Endothelial cell of hepatic sinusoid (primary cell): ENCODE results near the gene TMEM273.

Source experiments
- in situ Hi-C: cut with HindIII; loops from 2 replicates; pipeline ENCODE4 v1.10.0; 2017; ENCODE audit warnings: low sequenced_read_pairs

Gene TMEM273

DNA sequence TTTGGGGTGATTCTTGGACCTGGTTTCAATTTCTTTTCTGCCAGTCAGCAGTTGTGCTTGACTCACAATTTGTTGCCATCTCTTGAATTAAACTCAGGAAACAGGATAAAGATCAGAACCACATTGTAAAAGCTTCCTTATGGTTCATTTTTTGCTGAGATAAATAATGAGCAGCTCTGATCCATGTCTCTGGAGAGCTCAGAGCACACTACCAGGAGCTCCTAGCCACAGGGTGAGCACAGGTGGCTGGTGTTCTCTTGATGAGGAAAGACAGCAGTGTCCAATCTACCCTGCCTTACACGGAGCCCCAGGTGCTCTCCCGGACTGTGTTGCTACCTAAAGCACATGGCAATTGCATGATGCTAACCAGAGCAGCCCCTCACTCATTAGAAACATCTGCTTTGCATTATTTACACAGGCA lies 37.2 kb downstream of the TMEM273 start:
- in situ Hi-C loops: no loop called here

DNA sequence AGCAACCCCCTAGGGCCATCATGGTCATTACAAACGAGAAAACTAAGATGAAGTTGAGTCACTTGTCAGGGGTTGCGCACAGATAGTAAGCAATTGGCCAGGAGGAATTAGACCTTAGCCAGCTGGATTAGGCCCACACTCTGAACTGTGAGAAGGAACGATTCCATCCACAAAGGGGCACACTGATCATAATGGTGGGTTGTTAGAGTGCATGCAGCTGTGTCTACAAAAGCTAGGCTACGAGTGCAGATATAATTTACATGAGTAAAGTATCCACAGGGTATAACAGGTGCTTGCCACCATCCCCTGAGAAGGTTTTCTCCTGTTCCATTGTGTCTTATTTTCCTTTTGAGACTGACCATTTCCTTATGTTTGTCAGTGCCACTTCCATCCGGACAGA lies 37.8 kb downstream of the TMEM273 start:
- in situ Hi-C loops: no loop called here

DNA sequence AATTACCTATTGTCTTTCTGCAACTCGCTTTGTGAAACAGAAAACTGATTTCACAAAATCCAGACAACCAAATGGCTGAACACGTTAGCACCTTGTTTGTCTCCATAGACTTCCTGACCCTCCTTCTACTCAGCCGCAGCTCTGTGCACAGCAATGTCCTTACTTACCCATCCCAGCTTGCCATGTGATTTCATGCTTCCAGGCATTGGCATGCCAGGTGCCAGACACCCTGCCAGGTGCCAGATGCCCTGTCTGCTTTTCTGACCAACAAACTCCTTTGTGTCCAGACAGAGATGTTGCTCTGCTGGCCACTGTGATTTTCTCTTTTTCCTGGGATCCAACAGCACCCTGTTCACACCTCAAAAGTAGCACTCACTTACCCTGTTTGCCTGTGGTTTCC lies 38.3 kb downstream of the TMEM273 start:
- in situ Hi-C loops: loop anchor here (5.0 kb wide), 1 partner anchor 68 kb away; no protein-coding TSS in a partner anchor

DNA sequence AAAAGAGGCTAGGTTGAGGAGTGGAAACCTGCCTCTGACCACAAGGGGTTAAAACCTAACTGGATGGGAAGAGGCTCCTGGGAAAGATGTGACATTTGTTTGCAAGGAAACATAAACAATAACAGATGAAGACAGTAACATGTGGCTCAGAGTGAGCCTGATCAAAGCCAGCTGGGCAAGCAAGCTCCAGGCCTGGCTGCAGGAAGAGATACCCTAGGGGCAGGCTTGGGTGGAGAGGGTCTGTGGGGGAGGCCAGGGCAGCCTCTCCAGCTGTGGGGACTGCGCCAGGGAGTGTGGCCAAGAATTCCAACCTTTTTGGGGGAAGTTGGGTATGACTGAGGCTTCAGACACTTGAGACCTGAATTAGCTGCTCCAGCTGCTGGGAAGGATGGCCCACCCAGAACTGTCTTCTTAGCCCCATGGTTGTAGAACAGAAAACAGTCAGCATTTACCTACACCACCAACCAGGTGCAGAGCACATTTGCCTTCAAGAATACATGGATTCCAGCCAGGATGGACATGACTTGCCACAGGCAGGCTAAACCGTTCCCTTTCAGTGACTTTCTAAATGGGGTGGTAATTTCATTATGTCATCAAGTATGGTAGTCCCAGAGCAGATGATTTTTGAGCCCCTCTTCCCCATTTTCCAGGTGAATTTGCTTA lies 44.0 kb downstream of the TMEM273 start:
- in situ Hi-C loops: no loop called here

DNA sequence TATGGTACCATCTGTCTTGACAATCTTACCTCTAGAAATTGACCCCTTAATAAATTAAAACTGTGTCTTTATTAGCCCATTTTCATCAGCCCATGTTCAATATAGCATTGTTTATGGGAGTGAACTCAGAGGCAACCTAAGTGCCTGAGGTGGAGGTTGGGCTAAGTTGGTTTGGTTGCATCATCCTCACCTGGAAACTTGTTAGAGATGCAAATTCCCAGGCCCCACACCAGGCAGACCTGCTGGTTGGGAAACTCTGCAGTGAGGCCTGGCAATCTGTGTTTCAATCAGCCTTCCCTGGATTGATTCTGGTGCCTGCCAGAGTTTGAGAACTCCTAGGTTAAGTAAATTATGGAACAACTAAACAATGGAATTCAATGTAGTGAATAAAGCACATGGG lies 44.9 kb downstream of the TMEM273 start:
- in situ Hi-C loops: no loop called here

DNA sequence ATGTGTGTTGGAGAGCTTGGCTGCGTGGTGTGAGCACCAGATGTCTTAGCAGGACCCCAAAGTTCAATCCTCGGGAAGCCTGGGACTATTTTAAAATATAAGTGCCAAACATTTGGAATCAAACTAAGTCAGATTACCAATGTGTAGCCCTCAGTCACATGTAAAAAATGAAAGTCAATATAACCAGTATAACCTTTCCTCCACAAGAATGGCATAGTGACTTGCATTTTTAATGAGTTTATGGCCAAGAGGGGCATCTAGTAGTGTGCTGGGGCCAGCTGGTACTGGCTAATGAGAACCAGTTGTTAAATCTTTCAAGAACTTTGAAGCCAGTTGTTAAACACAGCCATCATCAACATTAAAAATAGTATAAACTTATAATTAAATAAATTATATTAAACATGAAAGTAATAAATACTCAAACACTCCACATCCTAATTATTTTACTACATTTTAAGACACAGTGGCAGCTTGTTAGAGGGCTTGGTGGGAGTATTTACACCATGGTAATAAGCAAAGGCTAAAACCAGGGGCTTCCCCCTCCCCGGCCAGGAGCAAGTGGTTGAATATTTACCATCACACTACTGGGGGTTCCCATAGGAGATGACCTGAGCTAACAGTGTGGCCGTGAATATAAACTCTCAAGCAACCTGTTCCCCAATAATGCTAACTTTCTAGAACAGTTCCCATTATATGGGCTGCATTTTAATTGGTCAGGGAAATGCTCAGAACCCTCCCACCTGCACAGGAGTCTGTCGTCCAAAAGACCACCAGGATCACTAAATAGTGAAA lies 46.5 kb downstream of the TMEM273 start:
- in situ Hi-C loops: no loop called here

DNA sequence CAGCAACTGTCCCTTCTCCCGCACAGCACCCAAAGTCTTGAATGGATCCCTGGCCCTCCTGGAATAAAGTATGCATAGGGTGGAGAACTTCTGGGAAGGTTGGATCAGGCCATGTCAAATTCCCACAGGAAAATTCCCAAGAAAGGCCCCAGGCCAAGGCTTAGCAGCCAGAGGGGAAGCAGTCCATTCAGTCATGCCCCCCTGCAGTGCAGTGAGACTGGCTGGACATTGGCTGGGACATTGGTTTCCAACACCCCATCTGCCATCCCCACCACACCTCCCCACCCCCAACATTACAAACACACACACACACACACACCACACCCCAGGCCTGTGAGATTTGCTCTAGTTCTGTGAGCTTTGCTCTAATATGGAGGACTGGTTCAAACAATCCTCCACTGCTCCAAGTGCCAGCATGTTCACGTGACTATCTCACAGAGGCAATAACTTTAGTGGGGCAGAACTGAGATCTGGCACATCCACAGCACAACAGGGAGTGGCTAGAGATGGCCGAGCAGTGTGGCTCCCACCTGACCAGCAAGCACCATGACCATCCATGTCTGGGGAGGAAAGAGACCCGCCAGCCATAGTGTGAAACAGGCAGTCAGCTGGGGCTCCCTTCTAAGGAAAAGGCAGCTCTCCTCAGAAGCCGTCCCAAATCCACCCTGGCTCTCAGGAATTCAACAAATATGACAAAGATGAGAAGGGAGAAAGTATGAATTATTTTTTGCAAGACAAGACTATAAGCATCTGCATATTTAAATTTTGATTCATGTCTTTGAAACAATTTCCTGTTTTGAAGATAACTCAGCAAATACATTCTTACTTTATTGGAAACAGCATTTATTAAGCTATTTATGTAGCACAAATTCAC lies 47.6 kb downstream of the TMEM273 start:
- in situ Hi-C loops: no loop called here

DNA sequence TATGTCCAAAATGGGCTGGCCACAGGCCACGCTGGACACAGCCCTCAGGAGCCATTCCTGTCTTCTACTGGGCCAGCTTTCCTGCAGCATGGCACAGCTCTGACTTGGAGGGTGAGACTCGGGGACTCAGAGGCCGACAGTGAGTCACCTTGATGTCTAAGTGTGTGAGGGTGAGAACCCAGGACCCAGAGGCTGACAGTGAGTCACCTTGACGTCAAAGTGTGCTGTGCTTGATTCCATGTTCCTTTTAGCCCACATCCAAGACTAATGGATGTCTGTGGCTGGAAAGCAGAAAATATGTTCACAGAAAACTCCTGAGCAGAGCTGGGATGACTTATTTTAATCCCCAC lies 48.4 kb downstream of the TMEM273 start:
- in situ Hi-C loops: no loop called here

DNA sequence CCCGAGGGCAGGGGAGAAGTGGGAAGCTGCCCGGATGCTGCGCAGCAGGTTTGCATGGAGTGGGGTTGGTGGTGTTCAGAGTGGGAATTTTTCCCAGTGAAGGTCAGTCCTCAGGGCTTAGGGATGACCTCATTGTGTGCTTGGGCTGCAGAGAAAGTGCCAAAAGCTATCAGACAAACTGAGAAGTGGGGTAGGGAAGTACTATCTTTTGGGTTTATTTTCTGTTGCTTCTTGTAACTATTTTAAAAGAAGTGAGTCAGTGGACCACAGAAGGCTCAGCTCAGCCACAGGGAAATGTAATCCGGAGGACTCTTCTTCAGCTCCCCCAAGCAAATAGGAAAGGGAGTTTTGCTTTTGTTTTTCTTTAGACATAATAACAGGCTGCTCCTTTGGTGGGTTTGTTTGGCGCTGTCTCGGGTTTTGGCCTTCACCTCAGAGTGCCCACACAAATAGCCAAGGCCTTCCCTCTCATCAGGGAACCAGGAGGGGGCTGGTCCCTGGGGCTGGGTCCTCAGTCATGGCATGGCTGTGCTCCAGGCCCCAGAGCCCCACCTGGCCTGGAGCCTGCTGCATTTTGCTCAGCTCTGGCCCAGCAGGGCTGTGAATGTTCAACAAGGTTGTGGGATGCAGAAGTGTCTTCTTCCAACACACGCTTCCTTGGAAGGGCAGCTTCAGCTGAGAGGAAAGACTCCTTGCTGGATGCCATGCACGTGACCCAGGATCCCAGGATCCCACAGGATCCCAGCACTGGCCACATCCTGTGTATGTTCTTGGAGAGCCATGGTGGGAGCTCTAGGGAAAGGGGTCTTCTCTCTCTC lies 49.0 kb downstream of the TMEM273 start:
- in situ Hi-C loops: no loop called here

DNA sequence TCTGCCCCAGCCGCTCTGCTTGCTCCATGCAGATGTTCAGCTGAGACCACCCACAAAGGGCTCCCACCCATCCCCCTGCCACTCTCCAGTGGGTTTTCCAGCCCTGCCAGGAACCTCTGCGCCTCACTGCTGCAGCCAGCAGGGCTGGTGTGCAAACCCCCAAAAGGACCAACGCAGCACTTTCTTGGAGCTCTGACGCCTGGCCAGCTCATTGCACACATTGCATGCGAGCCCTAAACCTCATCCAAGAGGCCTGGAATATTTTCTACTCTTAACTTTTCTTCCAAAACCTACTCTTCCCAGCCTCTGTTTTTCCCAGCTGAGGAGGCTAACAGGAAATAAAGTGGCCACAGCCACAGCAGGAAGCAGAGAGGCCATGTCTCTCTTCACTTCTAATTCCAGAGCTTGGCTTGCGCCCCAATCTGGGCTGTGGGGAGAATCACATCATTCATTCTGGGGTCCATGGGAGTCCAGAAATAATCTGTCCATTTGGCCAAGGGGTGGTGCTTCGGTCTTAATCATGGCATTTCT lies 49.8 kb downstream of the TMEM273 start:
- in situ Hi-C loops: no loop called here

DNA sequence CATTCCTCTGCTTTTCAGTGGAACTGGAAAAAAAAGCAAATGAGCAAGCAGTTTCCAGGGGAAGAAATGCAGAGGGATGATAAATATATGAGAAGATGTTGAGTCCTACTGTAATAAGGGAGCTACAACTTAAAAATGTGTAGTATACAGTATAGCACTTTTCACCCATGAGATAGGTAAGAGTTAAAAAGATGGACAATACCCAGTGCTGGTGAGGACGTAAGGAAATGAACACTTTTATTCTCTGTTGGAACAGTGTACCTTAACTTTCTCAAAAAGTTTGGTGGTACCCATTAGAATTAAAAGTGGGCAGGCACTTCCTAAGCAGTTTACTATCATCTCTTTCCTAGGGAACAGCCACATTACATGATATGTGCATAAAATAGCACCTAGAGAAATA lies 51.7 kb downstream of the TMEM273 start:
- in situ Hi-C loops: no loop called here

DNA sequence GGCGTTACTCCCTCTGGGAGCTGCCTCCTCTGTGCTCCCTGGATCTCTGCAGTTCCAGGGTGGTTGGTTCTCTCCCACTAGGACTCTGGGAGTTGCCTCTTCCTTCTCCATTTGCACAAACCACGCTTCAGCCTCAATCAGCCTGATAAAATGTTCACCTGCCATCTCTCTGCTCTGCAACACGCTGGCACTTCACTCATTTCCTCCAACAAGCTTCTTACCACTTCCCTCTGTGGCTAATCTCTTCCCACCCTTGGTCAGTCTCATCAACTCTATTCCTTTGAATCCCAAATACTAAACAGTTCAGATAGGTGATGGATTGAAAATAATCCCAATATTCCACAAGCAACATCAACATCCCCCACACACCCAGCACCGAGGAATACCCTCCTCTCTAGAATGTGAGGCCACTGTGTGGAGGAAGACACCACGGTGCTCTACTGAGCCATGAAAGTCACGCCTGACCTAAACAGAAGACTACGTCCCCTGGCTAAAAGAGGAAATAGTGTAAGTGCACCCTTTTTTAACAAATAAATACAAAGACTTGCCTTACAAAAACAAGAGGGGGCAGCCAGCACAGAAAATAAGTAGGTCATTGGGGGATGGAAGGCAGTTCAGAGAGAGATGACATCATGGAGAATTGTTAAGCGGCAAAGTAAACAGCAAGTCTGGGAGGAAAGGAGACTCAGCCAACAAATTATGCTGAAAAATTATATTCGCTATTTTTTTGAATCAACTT lies 52.4 kb downstream of the TMEM273 start:
- in situ Hi-C loops: no loop called here

DNA sequence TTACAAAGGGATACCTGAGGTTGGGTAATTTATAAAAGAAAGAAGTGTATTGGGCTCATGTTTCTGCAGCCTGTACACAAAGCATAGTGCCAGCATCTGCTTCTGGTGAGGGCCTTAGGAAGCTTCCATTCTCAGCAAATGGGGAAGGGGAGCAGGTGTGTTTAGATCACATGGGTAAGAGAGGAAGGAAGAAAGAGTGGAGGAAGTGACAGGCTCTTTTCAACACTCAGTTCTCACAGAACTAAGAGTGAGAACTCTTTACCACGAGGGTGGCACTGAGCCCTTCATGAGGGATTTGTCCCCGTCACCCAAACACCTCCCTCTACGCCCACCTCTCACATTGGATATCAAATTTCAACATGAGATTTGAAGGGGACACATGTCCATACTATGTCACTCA lies 53.9 kb downstream of the TMEM273 start:
- in situ Hi-C loops: no loop called here

DNA sequence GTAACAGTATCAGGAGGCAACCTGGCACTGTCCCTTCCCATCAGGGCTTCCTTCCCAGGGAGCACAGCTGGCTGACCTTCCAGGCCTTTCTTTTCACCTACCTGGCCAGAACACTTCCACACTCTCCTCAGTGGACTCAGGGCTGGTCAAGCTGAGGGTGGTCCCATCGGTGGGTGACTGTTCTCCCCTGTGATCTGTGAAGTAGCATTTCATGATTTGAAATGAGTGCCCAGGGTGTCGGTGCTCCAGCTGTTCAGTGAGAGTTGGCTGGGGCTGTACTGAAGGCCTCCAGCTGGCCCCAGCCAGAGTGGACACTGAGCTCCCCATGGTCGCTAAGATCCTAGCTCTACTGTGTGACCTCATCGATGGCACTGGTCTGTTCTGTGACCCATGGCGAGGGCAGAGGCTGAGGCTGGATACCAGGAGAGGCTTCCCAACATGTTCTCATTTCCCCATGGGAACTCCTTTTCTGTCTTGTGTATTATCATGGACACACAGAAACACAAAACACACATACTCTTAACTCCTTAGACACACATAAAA lies 54.4 kb downstream of the TMEM273 start, which contains the start of gene FAM170B:
TSS of gene FAM170B (minus strand) at position 316 of the 543 bp plus-strand sequence. CDS start at position 213, 103 bp downstream.
- in situ Hi-C loops: no loop called here

DNA sequence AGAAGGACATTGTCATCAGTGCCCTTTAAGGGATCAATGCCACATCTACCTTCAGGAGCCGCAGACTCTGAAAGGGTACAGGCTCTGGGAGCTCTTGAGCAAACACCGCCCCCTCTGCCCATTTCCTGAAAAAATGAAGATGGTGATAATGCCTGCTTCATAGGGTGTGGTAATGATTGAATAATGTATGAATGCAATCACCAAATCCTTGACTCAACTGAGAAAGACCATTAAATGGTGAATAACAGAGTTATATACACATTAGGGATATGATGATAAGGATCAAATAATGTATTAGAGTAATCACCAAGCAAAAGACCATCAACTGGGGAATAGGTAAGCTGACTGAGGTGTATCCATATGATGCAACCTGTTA lies 55.8 kb downstream of the TMEM273 start:
- in situ Hi-C loops: no loop called here

DNA sequence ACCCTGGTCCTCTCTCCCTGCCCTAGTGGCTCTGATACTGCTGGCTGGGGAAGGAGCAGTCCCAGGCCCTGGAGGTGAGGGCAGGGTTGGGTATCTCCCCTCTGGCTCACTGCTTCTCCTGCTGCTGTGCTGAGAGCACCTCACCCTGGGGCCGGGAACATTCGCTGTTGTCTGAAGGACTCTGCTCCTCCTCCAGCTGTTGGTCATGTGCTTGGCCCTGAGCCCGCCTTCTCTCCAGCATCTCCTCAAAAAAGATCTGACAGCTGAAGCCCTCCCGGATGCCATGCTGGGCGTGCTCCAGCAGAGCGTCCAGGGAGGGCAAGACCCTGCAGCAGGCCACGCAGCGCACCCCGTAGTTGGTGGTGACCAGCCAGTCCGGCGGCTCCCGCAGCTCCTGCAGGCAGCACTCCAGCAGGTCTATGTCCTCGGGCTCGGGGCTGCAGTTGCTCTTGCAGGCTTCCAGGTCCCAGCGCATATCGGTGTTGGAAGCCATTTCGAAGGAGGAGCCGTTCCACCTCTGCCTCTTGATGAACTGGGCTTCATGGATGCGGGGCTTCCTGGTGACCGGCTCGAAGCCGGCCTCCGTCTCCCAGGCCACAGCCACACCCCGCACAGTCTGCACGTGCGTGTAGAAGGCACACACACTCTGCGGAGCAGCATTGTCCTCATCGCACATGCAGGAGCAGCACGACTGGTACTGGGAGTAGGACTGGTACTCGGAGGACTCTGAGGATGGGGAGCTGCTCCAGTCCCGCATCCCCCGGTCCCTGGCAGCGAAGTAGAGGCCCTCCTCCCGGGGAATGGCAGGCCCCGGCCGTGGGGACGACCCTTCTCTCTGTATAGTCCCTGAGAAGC lies 56.5 kb downstream of the TMEM273 start:
- in situ Hi-C loops: no loop called here

DNA sequence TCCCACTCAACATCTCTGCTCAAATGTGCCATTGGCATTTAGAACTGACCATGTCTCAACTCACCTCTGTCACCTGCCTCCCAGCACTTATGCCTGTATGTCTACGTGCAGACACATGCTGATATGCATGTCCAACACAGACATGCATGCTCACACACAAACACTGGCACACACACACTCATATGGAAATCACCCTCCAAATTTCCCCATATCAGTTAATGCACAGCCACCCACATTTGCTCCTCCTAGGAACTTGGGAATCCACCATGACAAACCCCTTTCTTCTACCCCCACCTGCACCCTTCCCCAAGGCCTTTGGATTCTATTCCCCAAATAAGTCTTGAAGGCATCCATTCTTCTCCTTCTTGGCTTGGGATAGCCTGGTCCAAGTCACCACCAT lies 58.8 kb downstream of the TMEM273 start:
- in situ Hi-C loops: no loop called here

DNA sequence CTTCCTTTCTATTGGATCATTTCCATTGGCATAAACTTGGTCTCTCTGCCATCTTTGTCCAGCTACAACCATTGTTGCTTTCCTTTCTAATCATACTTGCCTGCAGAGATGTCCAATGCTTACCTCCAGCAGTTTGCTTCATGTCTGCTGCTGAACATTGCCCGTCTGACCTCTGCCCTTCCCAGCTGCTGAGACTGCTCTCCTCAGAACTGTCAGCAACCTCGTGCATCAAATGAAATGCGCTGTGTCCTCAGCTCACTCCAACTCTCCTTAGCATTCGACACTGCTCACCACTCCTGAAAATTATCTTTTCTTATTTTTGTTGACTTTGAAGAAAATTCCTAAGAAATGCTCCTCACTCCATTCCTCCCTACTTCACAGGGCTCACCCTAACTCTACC lies 59.3 kb downstream of the TMEM273 start:
- in situ Hi-C loops: no loop called here
